Thyroid gland (tissue), 4 donors: Measurements from ENCODE around the gene LRRFIP1.

Source experiments
- POLR2A ChIP-seq, 2 donors: fragments of 450-650 bp; IDR thresholded peaks; one replicate each; pipeline ENCODE4 v1.6.1; 2017; ENCODE audit warnings: antibody characterized with exemption in 2 of 2, mild to moderate bottlenecking in 2 of 2, moderate library complexity in 1 of 2
- TF ChIP-seq, protein P1 (sequence below), 6 experiments: fragments of 200-600 bp in 3 of 6; fragments of 450-650 bp in 3 of 6; sonication (generic) in 3 of 6; IDR thresholded peaks; one replicate each; pipeline ENCODE4 v1.5.1; 2016 to 2019; ENCODE audit warnings: antibody characterized with exemption in 6 of 6, mild to moderate bottlenecking in 2 of 6, inconsistent platforms in 1 of 6, moderate library complexity in 1 of 6

DNA sequence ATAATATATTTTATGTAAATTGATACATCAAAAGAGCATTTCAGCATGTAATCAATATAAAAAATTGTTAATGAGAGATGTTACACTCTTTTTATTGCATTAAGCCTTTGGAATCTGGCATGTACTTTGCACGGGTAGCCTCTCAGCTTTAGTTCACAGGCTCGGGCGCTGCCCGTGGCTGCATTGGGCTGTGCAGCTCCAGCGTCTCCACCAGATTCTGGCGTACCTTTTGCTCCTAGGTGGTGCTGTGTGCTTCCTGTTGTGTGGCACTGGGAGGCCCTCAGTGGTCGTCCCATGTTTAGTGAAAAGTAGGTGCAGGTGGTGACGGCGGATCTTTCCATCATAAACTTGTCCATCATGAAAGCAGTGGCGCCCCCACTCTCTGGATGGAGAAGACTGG lies 24.4 kb downstream of the LRRFIP1 start:
- TF ChIP-seq, protein P1, sequence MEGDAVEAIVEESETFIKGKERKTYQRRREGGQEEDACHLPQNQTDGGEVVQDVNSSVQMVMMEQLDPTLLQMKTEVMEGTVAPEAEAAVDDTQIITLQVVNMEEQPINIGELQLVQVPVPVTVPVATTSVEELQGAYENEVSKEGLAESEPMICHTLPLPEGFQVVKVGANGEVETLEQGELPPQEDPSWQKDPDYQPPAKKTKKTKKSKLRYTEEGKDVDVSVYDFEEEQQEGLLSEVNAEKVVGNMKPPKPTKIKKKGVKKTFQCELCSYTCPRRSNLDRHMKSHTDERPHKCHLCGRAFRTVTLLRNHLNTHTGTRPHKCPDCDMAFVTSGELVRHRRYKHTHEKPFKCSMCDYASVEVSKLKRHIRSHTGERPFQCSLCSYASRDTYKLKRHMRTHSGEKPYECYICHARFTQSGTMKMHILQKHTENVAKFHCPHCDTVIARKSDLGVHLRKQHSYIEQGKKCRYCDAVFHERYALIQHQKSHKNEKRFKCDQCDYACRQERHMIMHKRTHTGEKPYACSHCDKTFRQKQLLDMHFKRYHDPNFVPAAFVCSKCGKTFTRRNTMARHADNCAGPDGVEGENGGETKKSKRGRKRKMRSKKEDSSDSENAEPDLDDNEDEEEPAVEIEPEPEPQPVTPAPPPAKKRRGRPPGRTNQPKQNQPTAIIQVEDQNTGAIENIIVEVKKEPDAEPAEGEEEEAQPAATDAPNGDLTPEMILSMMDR (IDR thresholded peaks at IDR 0.05): no peak
- no peak for TF ChIP-seq POLR2A (IDR thresholded peaks at IDR 0.05)
